ENCODE measurements around the gene ZDHHC22.

GRCh38 chr14:77099425-77100167 is 42.0 kb downstream of the ZDHHC22 start:
- TF ChIP-seq CTCF (IDR thresholded peaks at IDR 0.05), result no peak
- TF ChIP-seq ZFX (IDR thresholded peaks at IDR 0.05; ENCODE audit: borderline replicate concordance), result no peak

Measured in 22Rv1 (cell line).